NCI-H2196 (cell line): Measurements from ENCODE around the gene ATP9B.
"Not testable (repeated sequence)": the region's sequence is repeated elsewhere in the genome, so short reads cannot be mapped to it uniquely, and the experiment has no call there.

Source experiments
- DNase-seq: peaks from one replicate; lab custom pipeline; 2025; ENCODE audit not compliant: unreplicated experiment; lab: John Stamatoyannopoulos, UW

The ATP9B gene

DNA sequence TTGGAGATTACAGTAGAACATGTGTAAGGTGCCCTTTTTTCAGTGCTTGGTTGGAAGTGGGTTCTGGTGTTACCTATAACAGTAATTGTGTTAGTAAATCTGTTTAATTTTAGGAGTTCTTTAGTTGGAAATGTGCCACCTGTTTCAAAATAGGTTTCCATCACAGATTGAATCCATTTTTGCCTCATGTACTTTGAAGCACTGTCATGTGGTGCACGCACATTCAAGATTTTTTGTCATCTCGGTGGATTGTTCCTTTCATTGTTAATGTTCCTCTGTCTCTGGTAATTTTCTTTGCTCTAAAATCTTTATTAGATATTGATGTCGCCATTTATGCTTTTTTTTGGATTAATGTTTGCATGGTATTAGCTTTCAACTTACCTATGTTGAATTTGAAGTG lies 1.3 kb downstream of the ATP9B start:
- no peak for DNase-seq

- DNase-seq = no peak
Observed at GRCh38 chr18:79071037-79071436, 1.8 kb downstream of the ATP9B start.

GRCh38 chr18:79071503-79072210 lies 2.5 kb downstream of the ATP9B start:
- DNase-seq = no peak

- DNase-seq = not testable (repeated sequence)
Observed at GRCh38 chr18:79072655-79073054, 3.5 kb downstream of the ATP9B start.

DNA sequence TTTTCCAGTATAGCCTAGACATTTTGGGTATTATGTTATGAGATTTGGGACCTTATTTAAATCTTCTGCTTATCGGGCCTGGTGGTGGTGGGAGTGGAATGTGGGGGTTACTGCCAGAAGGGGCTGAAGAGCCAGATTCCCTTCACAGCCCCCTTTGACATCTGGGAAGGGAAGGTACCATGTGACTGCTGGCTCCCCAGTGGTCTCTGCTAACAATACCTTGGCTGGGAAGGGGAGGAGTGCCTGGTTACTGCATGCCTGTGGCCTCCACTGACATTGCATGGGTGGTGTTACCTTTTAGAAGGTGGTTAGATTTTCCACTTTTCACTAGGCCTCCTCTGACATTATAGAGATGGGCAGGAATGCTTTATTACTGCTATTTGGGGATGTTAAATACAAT lies 8.0 kb downstream of the ATP9B start:
- DNase-seq = no peak

DNA sequence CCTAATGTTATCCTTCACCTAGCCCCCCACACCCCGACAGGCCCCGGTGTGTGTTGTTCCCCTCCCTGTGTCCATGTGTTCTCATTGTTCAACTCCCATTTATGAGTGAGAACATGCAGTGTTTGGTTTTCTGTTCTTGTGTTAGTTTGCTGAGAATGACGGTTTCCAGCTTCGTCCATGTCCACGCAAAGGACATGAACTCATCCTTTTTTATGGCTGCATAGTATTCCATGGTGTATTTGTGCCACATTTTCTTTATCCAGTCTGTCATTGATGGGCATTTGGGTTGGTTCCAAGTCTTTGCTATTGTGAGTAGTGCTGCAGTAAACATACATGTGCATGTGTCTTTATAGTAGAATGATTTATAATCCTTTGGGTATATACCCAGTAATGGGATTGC lies 9.6 kb downstream of the ATP9B start:
- DNase-seq = not testable (repeated sequence)

DNA sequence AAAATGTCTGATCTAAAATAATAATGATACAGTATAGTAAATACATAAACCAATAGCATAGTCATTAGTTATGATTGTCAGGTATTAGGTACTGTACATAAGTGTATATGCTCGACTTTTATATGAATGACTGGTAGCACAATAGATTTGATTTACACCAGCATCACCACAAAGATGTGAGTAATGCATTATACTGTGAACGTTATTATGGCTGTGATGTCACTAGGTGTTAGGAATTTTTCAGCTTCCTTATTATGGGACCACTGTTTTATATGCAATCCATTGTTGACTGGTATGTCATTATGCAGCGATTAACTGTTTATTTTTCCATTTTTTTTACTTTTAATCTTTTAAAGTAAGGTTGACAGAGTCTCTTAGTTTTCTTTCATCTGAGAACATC lies 23.7 kb downstream of the ATP9B start:
- no peak for DNase-seq

DNA sequence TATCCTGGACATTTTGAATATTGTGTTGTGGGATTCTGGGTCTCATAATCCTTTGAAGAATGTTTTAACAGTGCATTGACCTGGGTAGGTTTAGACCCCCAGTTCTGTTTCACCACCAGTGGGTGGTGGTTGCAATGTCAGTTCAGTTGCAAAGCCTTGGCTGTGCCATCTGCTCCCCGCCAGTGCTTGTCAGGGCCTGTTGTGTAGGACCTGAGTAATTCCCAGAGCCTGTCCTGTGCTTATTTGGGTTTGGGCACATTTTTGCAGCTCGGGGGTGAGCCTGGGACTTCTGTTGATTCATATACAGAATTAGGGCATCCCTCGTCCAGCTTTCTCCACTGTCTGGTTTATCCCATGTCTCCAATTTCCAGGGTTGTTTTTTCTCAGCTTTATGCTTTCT lies 24.8 kb downstream of the ATP9B start:
- no peak for DNase-seq

DNA sequence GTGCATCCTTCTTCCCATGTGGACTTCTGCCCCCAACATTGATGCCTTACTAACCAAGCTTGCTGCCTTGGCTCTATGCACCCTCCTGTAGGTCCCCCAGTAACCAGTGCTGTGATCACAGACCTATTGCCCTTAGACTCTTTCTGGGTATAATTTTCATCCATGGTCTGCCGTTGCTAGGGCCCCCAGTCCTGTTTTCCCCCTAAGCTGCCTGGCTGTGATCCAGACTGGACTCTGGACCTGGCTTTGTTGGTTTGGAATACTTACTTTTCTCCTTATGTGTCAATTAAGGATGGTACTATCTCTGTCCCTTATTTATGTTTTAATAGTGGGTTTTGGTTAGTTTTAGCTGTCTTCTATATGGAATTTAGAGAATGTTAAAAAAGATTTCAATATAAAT lies 26.0 kb downstream of the ATP9B start:
- DNase-seq = no peak

DNA sequence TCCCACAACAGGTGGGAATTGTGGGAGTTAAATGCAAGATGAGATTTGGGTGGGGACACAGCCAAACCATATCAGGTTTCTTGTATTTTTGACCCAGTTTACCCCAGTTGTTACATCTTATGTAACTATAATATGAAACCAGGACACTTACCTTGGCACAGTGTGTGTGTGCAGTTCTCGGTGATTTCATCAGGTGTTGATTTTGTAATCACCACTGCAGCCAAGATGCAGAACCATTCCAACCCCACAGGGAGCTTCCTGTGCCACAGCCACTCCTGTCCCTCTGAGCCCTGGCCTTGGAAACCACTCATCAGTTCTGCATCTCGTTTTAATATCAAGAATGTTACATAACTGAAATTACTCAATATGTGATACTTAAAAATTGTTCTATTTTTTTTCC lies 31.8 kb downstream of the ATP9B start:
- no peak for DNase-seq

GRCh38 chr18:79102886-79103285 lies 33.7 kb downstream of the ATP9B start:
- no peak for DNase-seq

DNA sequence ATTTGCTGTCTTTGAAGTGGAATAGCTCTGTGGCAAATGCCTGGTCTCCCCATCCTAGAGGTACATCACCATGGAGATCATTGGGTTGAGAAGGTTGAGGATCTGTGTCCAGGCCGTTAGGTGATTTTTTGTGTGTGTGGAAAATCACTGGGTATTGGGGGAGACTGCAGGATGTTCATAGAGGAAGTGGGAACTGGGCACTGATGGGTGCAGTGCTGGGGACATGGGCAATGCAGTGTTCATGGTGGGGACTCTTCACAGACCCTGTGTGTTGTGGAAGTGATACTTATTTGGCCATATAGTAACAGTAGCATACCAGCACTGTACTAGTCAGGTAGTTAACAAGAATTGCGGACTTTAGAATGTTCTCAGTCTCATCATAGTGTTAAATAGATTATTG lies 34.9 kb downstream of the ATP9B start:
- no peak for DNase-seq

GRCh38 chr18:79105455-79105854 lies 36.3 kb downstream of the ATP9B start:
- DNase-seq = no peak

DNA sequence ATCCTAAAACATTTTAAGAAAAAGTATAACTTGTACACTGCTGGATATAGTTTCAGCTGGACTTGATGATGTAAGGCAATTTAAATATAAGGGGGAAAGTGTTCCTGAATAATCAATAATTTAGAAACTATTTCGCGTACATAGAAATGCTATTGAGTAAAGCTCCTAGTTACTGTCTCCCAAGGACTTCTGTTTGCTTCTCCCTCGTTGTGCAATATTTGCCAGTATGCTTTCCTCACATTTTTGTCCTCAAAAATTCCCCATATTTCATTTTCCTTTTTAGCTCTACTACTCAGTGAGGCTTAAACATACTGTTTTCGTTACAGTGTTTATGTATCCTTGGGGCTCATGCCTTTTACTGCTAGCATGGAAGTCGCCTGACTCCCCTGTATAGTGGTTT lies 36.9 kb downstream of the ATP9B start:
- no peak for DNase-seq

GRCh38 chr18:79107886-79108285 lies 38.7 kb downstream of the ATP9B start:
- DNase-seq = no peak

DNA sequence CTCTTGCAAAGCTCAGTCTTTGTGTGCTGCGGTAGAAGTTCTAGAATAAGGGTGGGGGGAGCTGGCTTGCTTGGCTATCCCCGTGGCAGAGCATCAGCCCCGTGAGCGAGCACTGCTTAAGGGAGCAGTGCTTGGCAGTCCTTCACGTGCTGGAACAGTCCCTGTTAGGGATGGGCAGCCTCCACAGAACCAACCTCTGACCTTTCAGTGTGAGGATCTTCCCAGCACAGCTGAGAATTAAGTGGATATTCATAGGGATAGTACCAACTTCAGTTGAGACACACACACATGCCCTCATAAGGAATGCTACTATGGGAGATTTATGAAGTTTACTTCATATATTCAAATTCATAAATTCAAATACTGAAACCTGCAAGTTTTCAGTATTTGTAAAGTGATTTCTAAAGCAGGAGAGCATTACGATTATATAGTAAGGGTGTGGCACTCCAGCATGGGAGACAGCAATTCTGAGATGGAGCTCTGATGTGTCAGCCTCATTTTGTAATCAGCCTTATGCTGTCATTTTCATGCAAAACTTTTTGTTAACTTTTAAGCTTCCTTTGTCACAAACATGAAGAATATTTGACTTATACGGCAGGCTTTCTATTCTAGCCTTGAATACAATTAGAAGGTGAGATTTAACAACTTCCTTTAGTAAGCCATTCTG lies 39.5 kb downstream of the ATP9B start:
- no peak for DNase-seq

- DNase-seq = no peak
Observed at GRCh38 chr18:79111483-79111882, 42.3 kb downstream of the ATP9B start.

DNA sequence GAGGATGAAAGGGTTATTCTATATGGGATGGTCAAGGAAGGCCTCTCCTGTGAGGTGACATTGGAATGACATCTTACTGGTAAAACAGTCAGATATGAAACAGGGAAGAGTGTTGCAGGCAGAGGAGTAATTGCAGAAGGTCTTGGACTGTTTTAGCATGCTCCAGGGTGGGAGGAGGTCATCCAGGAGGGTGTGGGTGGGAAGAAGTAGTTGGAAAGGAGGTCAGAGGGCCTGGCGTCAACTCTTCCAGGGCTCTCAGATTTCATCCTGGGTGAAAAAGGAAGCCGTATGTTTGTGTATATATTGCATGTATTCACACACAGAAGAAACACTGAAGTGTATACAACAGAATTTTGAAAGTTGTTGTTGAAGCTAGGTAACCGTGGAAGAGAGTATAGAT lies 48.2 kb downstream of the ATP9B start:
- DNase-seq = no peak

DNA sequence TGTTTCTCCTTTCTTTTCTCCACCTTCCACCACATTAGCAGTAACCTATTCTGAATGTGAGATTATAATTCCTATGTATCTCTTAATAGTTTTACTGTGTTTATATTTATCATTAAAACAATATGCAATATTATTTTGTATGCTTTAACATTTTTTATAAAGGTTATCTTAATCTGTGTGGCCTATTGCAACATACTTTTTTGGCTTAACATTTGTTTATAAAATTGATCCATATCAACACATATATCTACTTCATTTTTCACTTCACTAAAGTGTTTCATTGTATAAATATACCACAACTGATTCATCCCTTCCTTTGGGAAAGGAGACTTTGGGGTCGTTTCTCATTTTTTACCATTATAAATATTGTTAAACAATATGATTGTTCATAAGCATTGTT lies 48.6 kb downstream of the ATP9B start:
- DNase-seq = no peak

- no peak for DNase-seq
Observed at GRCh38 chr18:79118797-79119196, 49.6 kb downstream of the ATP9B start.

DNA sequence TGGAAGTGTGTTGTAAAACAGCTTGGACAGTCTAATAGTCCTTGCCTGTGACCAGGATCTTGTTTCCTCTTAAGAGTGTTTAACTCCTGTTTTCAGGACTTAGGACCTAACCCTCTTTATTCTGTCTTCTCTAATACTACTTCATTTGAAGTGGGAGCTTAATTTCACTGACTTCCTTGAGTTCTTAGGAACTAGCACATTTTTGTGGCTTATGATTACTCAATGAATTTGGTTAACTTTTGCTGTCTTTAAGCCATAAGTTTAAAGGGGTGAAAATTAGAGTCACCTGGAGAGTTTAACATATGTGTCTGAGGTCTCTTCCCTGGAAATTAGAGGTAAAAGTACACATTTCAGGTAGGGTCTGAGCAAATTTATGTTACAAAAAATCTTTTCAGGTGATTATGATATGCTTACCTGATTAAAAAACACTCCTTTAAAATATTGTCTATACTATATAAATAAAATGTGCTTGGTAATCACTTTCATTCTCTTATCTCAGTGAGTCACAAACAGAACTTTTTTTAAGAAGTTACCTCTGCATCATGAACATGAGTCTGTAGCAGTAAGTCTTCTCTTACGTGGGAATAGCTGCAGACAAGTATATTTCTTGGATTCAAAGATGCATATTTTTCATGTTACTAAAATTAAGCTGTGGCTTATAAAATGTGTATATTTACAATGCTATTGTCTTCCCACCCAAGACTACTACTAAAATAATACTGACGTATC lies 52.7 kb downstream of the ATP9B start:
- no peak for DNase-seq

GRCh38 chr18:79123948-79124347 lies 54.8 kb downstream of the ATP9B start:
- DNase-seq = no peak
